Adrenal gland (tissue), 12 donors: ENCODE results near the gene TEX2. TPM values are rescaled to one million over a fixed set of nuclear protein-coding genes. Genes with fewer than 3 reads are reported as not detected.

Experiments used
- DNase-seq, 7 donors: peaks; one replicate each; pipeline ENCODE4 v3.0.0-alpha.2; 2019 to 2020
- H3K27ac ChIP-seq, 5 donors: fragments of 200-600 bp; sonication (generic) in 4 of 5; 1 replicate in 3 of 5; 2 replicates in 2 of 5; pipeline versions ENCODE4 v1.5.1 to v1.8.0; 2016 to 2020; ENCODE audit warnings: mild to moderate bottlenecking in 1 of 5
- H3K27me3 ChIP-seq: fragments of 200-600 bp; 2 replicates; pipeline ENCODE4 v1.8.0; 2021
- H3K36me3 ChIP-seq, 2 donors: fragments of 200-600 bp; replicated peaks in 1 of 2; 1 replicate in 1 of 2; 2 replicates in 1 of 2; pipeline versions ENCODE4 v1.5.1 to v1.8.0; 2018 to 2022
- H3K4me1 ChIP-seq, 2 donors: fragments of 200-600 bp; replicated peaks in 1 of 2; 1 replicate in 1 of 2; 2 replicates in 1 of 2; pipeline versions ENCODE4 v1.5.1 to v1.8.0; 2018 to 2021
- H3K4me3 ChIP-seq, 4 donors: fragments of 200-600 bp; sonication (generic) in 3 of 4; one replicate each; pipeline ENCODE4 v1.5.1; 2016 to 2018
- H3K9me3 ChIP-seq, 3 donors: fragments of 200-600 bp; sonication (generic) in 1 of 3; replicated peaks in 1 of 3; 1 replicate in 2 of 3; 2 replicates in 1 of 3; pipeline versions ENCODE4 v1.5.1 to v1.8.0; 2016 to 2021
- CTCF ChIP-seq, 6 experiments: fragments of 450-650 bp in 4 of 6; fragments of 200-600 bp in 2 of 6; sonication (generic) in 1 of 6; IDR thresholded peaks; 1 replicate in 5 of 6; 2 replicates in 1 of 6; pipeline versions ENCODE4 v1.5.1 to v1.8.0; 2016 to 2021; ENCODE audit warnings: antibody characterized with exemption in 6 of 6, mild to moderate bottlenecking in 2 of 6, moderate library complexity in 1 of 6
- POLR2A ChIP-seq, 2 donors: fragments of 450-650 bp; IDR thresholded peaks; one replicate each; pipeline ENCODE4 v1.6.1; 2017; ENCODE audit warnings: antibody characterized with exemption in 2 of 2, mild to moderate bottlenecking in 2 of 2, moderate library complexity in 1 of 2
- WGBS, 4 donors: extraction: QIAGEN DNeasy Blood & Tissue Kit in 2 of 4; methylation state at CpG; one replicate each; pipeline versions ENCODE4 v1.1.5 to v1.1.7; 2013 to 2017; 5-methylcytosine and 5-hydroxymethylcytosine counted together
- intact Hi-C, 2 donors: fragments of 100-400 bp; cut with DNase I; formaldehyde crosslinking; loops; one replicate each; pipeline versions ENCODE4 v1.14.1 to v1.15.0; 2022 to 2023
- polyA plus RNA-seq, 3 donors: library from polyadenylated mRNA; stranded (reverse); fragments of 200-250 nt in 2 of 3; fragments of 350-450 nt in 1 of 3; fragmentation: Illumina TruSeq in 1 of 3; extraction: RNeasy Lipid Tissue Mini Kit (QIAGEN cat#74804) in 1 of 3; gene quantifications; one replicate each; pipeline ENCODE4 v1.2.3, GENCODE V29; 2013 to 2014
- total RNA-seq, 9 donors: library from RNA; depleted of rRNA in 4 of 9; stranded (reverse); fragments of >200 nt in 4 of 9; fragments of 120-200 nt in 1 of 9; fragmentation: NEBNext Ultra II Directional in 1 of 9; extraction: Animal tissue kit (Norgen Biotek cat#: 25700) in 1 of 9; gene quantifications; one replicate each; pipeline versions ENCODE4 v1.1.0 to v1.2.4, GENCODE V29; 2013 to 2023
- donor health status: healthy with polysubstance abuse.
- donor health status: Bipolar disorder and iron deficiency.
- donor health status: DM: yes; HTN: yes; CAD: no.
- donor health status: DM: no; HTN: no; CAD: no.
- donor health status: DM: no; HTN: no; CAD: no.
- donor health status: DM: yes; HTN: yes; CAD: no.

TEX2 gene
- total and polyA plus RNA-seq, 12 donors: 12.0 to 91.5 (median 62.5) TPM

GRCh38 chr17:64109400-64109799 lies 153.7 kb downstream of the TEX2 start:
- intact Hi-C loops: no loop called here
- Histone ChIP-seq H3K4me1 (peaks cover 27 to 76% of the 10 kb centered on the region in 2 donors), H3K27ac (peak overlapping the region in 2 of 5 donors; percentile 43 to 80), H3K36me3 (no peaks in the 10 kb centered on the region), H3K4me3 (no peak overlapping the region), H3K27me3 (no peaks in the 10 kb centered on the region), H3K9me3 (no peaks in the 10 kb centered on the region)
- WGBS, 4 donors: 82 to 87% (median 86%) methylated on average over 5 of the region's 5 CpGs
- TF ChIP-seq CTCF (IDR thresholded peaks at IDR 0.05): no peak
- TF ChIP-seq POLR2A (IDR thresholded peaks at IDR 0.05): no peak
- no peak for DNase-seq

DNA sequence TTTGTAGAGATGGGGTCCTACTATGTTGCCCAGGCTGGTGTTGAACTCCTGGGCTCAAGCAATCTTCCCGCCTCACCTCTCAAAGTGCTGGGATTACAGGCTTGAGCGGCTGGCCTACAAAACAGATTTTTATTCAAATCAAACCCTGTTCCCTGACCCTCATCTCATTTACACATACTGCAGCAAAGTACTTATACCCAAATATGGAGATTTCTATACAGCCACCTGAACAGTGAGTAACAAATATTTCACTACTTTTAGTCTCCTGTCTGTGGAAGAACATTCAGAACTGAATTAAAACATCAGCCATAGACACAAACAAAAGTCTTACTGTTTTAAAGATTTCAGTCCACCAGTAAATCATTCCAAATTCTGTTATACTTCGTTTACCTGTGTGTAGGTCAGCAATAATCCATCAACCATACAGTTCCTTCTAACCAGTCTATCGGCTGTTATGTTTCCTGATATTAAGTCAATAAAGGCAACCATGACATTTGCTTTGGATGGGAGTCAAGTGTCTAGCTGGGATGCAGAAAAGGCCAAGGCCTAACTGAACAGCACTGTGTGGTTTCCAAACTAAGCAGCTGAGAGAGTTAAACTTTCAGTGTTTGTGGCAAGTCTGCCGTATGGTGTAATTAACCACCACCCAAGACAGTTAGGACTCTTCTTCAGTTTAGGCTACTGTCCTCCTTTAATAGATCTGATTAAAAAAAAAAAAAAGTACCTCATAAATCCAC lies 155.4 kb downstream of the TEX2 start:
- no peak for TF ChIP-seq POLR2A (IDR thresholded peaks at IDR 0.05)
- TF ChIP-seq CTCF (IDR thresholded peaks at IDR 0.05): no peak
- Histone ChIP-seq H3K27ac (peak overlapping the region in 3 of 5 donors; percentile 13 to 80 (median 66)), H3K4me1 (peaks cover 41 to 76% of the 10 kb centered on the region in 2 donors), H3K4me3 (no peak overlapping the region), H3K36me3 (no peaks in the 10 kb centered on the region), H3K9me3 (no peaks in the 10 kb centered on the region), H3K27me3 (no peaks in the 10 kb centered on the region)
- DNase-seq: peak in 2 of 7 donors; percentile 21 to 47
- intact Hi-C loops: no loop called here
- 49 to 54% (median 53%) methylated on average over 5 of the region's 5 CpGs for WGBS, 4 donors

GRCh38 chr17:64106918-64107317 lies 156.1 kb downstream of the TEX2 start:
- H3K4me3 ChIP-seq: no peak overlapping the region
- TF ChIP-seq CTCF (IDR thresholded peaks at IDR 0.05): no peak
- no peak for TF ChIP-seq POLR2A (IDR thresholded peaks at IDR 0.05)
- no peaks in the 10 kb centered on the region for H3K36me3 ChIP-seq
- peaks cover 45 to 83% of the 10 kb centered on the region in 2 donors for H3K4me1 ChIP-seq
- peak overlapping the region in 3 of 5 donors; percentile 13 to 80 (median 66) for H3K27ac ChIP-seq
- WGBS, 4 donors: 77 to 83% (median 80%) methylated on average over 3 of the region's 3 CpGs
- intact Hi-C loops: no loop called here
- no peaks in the 10 kb centered on the region for H3K27me3 ChIP-seq
- H3K9me3 ChIP-seq: no peaks in the 10 kb centered on the region
- DNase-seq: peak in 1 of 7 donors; percentile 4

GRCh38 chr17:64103391-64104364 lies 159.4 kb downstream of the TEX2 start:
- WGBS, 4 donors: 86 to 91% (median 87%) methylated on average over 5 of the region's 5 CpGs
- H3K36me3 ChIP-seq: no peaks in the 10 kb centered on the region
- H3K4me1 ChIP-seq: peaks cover 52 to 73% of the 10 kb centered on the region in 2 donors
- no peaks in the 10 kb centered on the region for H3K9me3 ChIP-seq
- H3K27me3 ChIP-seq: no peaks in the 10 kb centered on the region
- peak overlapping the region in 3 of 5 donors; percentile 49 to 74 (median 62) for H3K27ac ChIP-seq
- H3K4me3 ChIP-seq: no peak overlapping the region
- DNase-seq: no peak
- intact Hi-C loops: no loop called here
- TF ChIP-seq CTCF (IDR thresholded peaks at IDR 0.05): no peak
